ENCODE results near the gene CA10.

The CA10 gene

GRCh38 chr17:51674579-51675255 is 483.8 kb downstream of the CA10 start:
- DNase-seq (ENCODE audit: low read depth), result no peak

GRCh38 chr17:51673070-51673469 is 485.4 kb downstream of the CA10 start:
- no peak for DNase-seq (ENCODE audit: low read depth)

- DNase-seq (ENCODE audit: low read depth), result no peak
These were observed 486.4 kb downstream of the CA10 start for GRCh38 chr17:51672065-51672464.

GRCh38 chr17:51670899-51671298 is 487.6 kb downstream of the CA10 start:
- no peak for DNase-seq (ENCODE audit: low read depth)

GRCh38 chr17:51668963-51669246 is 489.6 kb downstream of the CA10 start:
- no peak for DNase-seq (ENCODE audit: low read depth)

- no peak for DNase-seq (ENCODE audit: low read depth)
These were observed 490.2 kb downstream of the CA10 start for GRCh38 chr17:51668155-51668962.

- no peak for DNase-seq (ENCODE audit: low read depth)
These were observed 490.8 kb downstream of the CA10 start for GRCh38 chr17:51667706-51668083.

GRCh38 chr17:51666971-51667705 is 491.4 kb downstream of the CA10 start:
- no peak for DNase-seq (ENCODE audit: low read depth)

GRCh38 chr17:51662204-51663056 is 496.1 kb downstream of the CA10 start:
- DNase-seq (ENCODE audit: low read depth), result no peak

GRCh38 chr17:51661403-51661802 is 497.1 kb downstream of the CA10 start:
- DNase-seq (ENCODE audit: low read depth), result no peak

GRCh38 chr17:51660266-51660665 is 498.2 kb downstream of the CA10 start:
- no peak for DNase-seq (ENCODE audit: low read depth)

- no peak for DNase-seq (ENCODE audit: low read depth)
These were observed 501.3 kb downstream of the CA10 start for GRCh38 chr17:51657224-51657623.

- DNase-seq (ENCODE audit: low read depth), result no peak
These were observed 504.6 kb downstream of the CA10 start for GRCh38 chr17:51653878-51654277.

GRCh38 chr17:51652529-51652928 is 506.0 kb downstream of the CA10 start:
- DNase-seq (ENCODE audit: low read depth), result no peak

GRCh38 chr17:51651513-51652298 is 506.8 kb downstream of the CA10 start:
- no peak for DNase-seq (ENCODE audit: low read depth)

- DNase-seq (ENCODE audit: low read depth), result no peak
These were observed 507.7 kb downstream of the CA10 start for GRCh38 chr17:51650772-51651171.

- no peak for DNase-seq (ENCODE audit: low read depth)
These were observed 508.3 kb downstream of the CA10 start for GRCh38 chr17:51650202-51650601.

- no peak for DNase-seq (ENCODE audit: low read depth)
These were observed 510.7 kb downstream of the CA10 start for GRCh38 chr17:51647826-51648225.

GRCh38 chr17:51647067-51647466 is 511.4 kb downstream of the CA10 start:
- no peak for DNase-seq (ENCODE audit: low read depth)

GRCh38 chr17:51646539-51646938 is 512.0 kb downstream of the CA10 start:
- DNase-seq (ENCODE audit: low read depth), result no peak

- no peak for DNase-seq (ENCODE audit: low read depth)
These were observed 513.5 kb downstream of the CA10 start for GRCh38 chr17:51645056-51645455.
